ENCODE results near the gene CDC42BPG.
A peak's percentile ranks its signal among the peaks of the same experiment; 100 is the strongest.

CDC42BPG gene

DNA sequence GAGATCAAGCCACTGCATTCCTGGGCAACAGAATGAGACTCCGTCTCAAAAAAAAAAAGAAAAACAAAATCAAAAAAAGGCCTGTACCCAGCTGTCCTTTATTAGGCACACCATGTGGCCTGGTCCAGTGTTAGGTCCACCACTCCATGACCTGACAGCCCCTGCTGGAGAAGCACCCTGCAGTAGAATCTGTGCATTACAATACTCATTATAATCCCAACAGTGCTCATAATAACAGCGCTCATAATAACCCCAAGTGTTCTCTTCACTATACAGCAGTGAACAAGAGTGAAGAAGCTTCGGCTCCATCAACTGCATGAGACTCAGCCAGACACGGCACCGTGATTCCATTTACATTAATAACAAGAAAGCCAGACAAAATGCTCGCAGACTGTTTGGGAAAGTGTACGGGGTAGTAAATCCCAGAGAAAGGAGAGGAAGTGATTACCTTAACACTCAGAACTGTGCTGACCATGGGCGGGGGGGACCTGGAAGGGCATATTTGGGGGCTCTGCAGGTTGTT, 42.8 kb upstream of the CDC42BPG start:
- POLR2A ChIA-PET = interaction anchor here (1.0 kb wide), 1 partner anchor 14 kb away, joined by 7 read pairs; no protein-coding TSS in a partner anchor
- Histone ChIP-seq H3K4me1 (ENCODE audit: control insufficient read depth, insufficient read depth, low read length) (no peaks in the 10 kb centered on the region), H3K9me3 (ENCODE audit: control insufficient read depth, insufficient read depth, low read depth, low read length) (no peaks in the 10 kb centered on the region), H3K4me3 (ENCODE audit: low read depth, low read length) (no peak overlapping the region), H3K27ac (ENCODE audit: extremely low read depth, low read depth, low read length) (no peak overlapping the region), H3K36me3 (ENCODE audit: control insufficient read depth in 2 of 2, insufficient read depth in 1 of 2, low read length in 2 of 2) (no peaks in the 10 kb centered on the region)
- CTCF ChIA-PET = interaction anchor here (0.6 to 5.2 kb wide), 22 partner anchors 11 to 234 kb away, joined by 3 to 83 read pairs (median 4); partner anchors contain the start of genes ARL2, BATF2, MEN1 and SF1
- TF ChIP-seq ZNF184 (tag by site-specific recombination; IDR thresholded peaks at IDR 0.05) (no peak), HOXC10 (CRISPR knock-in tag; IDR thresholded peaks at IDR 0.05) (no peak)

DNA sequence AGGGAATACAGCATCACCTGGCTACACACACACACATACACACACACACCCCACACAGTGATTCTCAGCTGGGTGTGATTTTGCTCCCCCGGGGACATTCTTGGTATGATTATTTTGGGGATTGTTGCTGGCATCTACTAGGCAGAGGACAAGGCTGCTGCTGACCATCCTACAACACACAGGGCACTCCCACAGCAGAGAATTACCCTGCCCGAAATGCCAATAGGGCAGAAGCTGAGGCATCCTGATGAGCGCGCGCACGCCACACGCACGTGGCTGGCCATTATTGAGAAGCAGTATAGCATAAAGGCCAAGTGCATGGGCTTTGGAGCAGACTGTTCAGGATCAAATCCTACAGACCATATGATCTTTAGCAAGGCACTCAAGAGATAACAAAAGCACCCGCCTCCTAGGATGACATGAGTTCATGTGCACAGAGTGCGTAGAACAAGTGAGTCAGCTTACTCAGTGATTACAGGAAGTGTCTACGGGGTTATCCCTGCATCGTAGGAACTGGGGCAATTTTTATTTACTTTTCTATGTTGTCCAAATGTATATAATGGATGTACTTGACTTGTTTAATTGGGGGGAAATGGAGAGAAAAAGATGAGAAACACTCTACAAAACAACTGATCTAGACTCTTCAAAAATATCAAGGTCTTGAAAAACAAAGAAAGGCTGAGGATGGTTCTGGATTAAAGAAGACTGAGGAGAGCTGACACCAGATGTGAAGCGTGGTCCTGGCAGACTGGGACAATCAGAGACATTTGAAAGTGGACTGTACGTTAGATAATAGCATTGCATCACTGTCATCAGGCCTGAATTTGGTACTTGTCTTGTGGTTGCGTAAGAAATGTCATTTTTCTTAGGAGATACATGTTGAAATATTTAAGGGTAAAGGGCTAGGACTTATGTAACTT, 41.2 kb upstream of the CDC42BPG start:
- H3K4me3 ChIP-seq (ENCODE audit: low read depth, low read length) = no peak overlapping the region
- H3K9me3 ChIP-seq (ENCODE audit: control insufficient read depth, insufficient read depth, low read depth, low read length) = no peaks in the 10 kb centered on the region
- no peaks in the 10 kb centered on the region for H3K4me1 ChIP-seq (ENCODE audit: control insufficient read depth, insufficient read depth, low read length)
- POLR2A ChIA-PET = interaction anchor here (1.3 to 1.4 kb wide), 2 partner anchors 9 to 128 kb away, joined by 3 read pairs; partner anchors contain the start of gene ARL2
- H3K36me3 ChIP-seq (ENCODE audit: control insufficient read depth in 2 of 2, insufficient read depth in 1 of 2, low read length in 2 of 2) = no peaks in the 10 kb centered on the region
- CTCF ChIA-PET = interaction anchor here (0.7 to 5.2 kb wide), 8 partner anchors 8 to 129 kb away, joined by 3 to 83 read pairs (median 6); partner anchors contain the start of gene ARL2
- no peak overlapping the region for H3K27ac ChIP-seq (ENCODE audit: extremely low read depth, low read depth, low read length)
- no peak for TF ChIP-seq ZNF10 (tag by site-specific recombination; IDR thresholded peaks at IDR 0.05)
- no peak for TF ChIP-seq ZNF707 (tag by site-specific recombination; IDR thresholded peaks at IDR 0.05)
- 0 out of 2 replicates have a peak, but pooled peaks have one; percentile 20 for TF ChIP-seq ZBTB17 (tag by site-specific recombination; IDR thresholded peaks at IDR 0.05)
- TF ChIP-seq ZNF747 (tag by site-specific recombination; IDR thresholded peaks at IDR 0.05) = no peak
- TF ChIP-seq, protein P1, sequence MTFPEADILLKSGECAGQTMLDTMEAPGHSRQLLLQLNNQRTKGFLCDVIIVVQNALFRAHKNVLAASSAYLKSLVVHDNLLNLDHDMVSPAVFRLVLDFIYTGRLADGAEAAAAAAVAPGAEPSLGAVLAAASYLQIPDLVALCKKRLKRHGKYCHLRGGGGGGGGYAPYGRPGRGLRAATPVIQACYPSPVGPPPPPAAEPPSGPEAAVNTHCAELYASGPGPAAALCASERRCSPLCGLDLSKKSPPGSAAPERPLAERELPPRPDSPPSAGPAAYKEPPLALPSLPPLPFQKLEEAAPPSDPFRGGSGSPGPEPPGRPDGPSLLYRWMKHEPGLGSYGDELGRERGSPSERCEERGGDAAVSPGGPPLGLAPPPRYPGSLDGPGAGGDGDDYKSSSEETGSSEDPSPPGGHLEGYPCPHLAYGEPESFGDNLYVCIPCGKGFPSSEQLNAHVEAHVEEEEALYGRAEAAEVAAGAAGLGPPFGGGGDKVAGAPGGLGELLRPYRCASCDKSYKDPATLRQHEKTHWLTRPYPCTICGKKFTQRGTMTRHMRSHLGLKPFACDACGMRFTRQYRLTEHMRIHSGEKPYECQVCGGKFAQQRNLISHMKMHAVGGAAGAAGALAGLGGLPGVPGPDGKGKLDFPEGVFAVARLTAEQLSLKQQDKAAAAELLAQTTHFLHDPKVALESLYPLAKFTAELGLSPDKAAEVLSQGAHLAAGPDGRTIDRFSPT (tag by site-specific recombination; IDR thresholded peaks at IDR 0.05) = no peak
- no peak for TF ChIP-seq GLIS2 (tag by site-specific recombination; IDR thresholded peaks at IDR 0.05)
- no peak for TF ChIP-seq SP3 (tag by site-specific recombination; IDR thresholded peaks at IDR 0.05)
- no peak for TF ChIP-seq ZSCAN30 (tag by site-specific recombination; IDR thresholded peaks at IDR 0.05)
- TF ChIP-seq, protein P2, sequence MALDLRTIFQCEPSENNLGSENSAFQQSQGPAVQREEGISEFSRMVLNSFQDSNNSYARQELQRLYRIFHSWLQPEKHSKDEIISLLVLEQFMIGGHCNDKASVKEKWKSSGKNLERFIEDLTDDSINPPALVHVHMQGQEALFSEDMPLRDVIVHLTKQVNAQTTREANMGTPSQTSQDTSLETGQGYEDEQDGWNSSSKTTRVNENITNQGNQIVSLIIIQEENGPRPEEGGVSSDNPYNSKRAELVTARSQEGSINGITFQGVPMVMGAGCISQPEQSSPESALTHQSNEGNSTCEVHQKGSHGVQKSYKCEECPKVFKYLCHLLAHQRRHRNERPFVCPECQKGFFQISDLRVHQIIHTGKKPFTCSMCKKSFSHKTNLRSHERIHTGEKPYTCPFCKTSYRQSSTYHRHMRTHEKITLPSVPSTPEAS (tag by site-specific recombination; IDR thresholded peaks at IDR 0.05) = no peak
- TF ChIP-seq ZBTB8A (tag by site-specific recombination; IDR thresholded peaks at IDR 0.05) = no peak
- TF ChIP-seq ZNF596 (tag by site-specific recombination; IDR thresholded peaks at IDR 0.05) = no peak
- no peak for TF ChIP-seq ZNF184 (tag by site-specific recombination; IDR thresholded peaks at IDR 0.05)
- TF ChIP-seq ZNF449 (tag by site-specific recombination; IDR thresholded peaks at IDR 0.05) = peak; percentile 44; the same call in 1 of the 2 replicates
- no peak for TF ChIP-seq ZNF660 (tag by site-specific recombination; IDR thresholded peaks at IDR 0.05)
- no peak for TF ChIP-seq BCL11B (tag by site-specific recombination; IDR thresholded peaks at IDR 0.05; ENCODE audit: low read depth)
- no peak for TF ChIP-seq ZNF776 (tag by site-specific recombination; IDR thresholded peaks at IDR 0.05; ENCODE audit: borderline replicate concordance)
- TF ChIP-seq ZNF18 (tag by site-specific recombination; IDR thresholded peaks at IDR 0.05) = no peak
- no peak for TF ChIP-seq ZNF155 (tag by site-specific recombination; IDR thresholded peaks at IDR 0.05)
- no peak for TF ChIP-seq SETDB1 (IDR thresholded peaks at IDR 0.05; ENCODE audit: insufficient read length, low read length)
- no peak for TF ChIP-seq KLF10 (tag by site-specific recombination; IDR thresholded peaks at IDR 0.05)
- TF ChIP-seq ZNF623 (tag by site-specific recombination; IDR thresholded peaks at IDR 0.05) = no peak
- TF ChIP-seq ZNF366 (tag by site-specific recombination; conservative IDR thresholded peaks at IDR 0.05) = no peak
- TF ChIP-seq ZEB2 (tag by site-specific recombination; IDR thresholded peaks at IDR 0.05) = no peak
- TF ChIP-seq YY2 (tag by site-specific recombination; IDR thresholded peaks at IDR 0.05) = no peak
- TF ChIP-seq, protein P3, sequence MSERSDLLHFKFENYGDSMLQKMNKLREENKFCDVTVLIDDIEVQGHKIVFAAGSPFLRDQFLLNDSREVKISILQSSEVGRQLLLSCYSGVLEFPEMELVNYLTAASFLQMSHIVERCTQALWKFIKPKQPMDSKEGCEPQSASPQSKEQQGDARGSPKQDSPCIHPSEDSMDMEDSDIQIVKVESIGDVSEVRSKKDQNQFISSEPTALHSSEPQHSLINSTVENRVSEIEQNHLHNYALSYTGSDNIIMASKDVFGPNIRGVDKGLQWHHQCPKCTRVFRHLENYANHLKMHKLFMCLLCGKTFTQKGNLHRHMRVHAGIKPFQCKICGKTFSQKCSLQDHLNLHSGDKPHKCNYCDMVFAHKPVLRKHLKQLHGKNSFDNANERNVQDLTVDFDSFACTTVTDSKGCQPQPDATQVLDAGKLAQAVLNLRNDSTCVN (tag by site-specific recombination; optimal IDR thresholded peaks at IDR 0.05) = no peak

Measured in HEK293 (cell line).